HL-60/S4 (cell line): ENCODE results near the gene GREB1L.

Source experiments
- in situ Hi-C: fragments of 300-500 bp; cut with MboI; formaldehyde crosslinking; loops from 2 replicates; pipeline ENCODE4 v1.14.3; 2022; ENCODE audit warnings: low sequenced_read_pairs

The GREB1L gene

DNA sequence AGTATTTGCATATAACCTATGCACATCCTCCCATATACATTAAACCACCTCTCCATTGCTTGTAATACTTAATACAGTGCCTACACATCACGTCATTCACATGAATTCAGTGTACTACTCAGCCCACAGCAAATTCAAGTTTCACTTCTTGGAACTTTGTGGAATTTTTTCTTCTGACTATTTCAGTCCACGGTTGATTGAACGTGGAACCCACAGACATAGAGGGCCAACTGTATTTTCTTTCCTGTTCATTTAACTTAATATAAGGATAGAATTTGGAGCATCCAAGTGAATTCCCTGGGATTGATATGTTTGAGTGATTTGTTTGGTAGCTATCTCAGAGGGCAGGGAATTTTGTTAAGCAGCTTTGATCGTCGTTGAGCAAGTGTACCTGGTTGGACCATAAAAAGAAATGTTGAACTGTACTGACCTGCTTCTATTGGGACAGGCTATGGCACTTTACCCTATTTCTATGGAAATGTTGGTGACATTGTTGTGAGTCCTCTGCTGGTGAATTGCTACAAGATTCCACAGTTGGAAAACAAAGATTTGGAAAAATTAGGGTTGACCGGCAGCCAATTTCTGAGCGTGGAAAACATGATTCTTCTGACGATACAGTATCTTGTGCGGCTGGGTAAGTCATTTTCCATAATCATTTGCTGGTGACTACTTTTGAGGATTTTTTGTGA lies 201.9 kb downstream of the GREB1L start:
- in situ Hi-C loops: loop anchor here (10.0 kb wide), 1 partner anchor 249 kb away; no protein-coding TSS in a partner anchor

DNA sequence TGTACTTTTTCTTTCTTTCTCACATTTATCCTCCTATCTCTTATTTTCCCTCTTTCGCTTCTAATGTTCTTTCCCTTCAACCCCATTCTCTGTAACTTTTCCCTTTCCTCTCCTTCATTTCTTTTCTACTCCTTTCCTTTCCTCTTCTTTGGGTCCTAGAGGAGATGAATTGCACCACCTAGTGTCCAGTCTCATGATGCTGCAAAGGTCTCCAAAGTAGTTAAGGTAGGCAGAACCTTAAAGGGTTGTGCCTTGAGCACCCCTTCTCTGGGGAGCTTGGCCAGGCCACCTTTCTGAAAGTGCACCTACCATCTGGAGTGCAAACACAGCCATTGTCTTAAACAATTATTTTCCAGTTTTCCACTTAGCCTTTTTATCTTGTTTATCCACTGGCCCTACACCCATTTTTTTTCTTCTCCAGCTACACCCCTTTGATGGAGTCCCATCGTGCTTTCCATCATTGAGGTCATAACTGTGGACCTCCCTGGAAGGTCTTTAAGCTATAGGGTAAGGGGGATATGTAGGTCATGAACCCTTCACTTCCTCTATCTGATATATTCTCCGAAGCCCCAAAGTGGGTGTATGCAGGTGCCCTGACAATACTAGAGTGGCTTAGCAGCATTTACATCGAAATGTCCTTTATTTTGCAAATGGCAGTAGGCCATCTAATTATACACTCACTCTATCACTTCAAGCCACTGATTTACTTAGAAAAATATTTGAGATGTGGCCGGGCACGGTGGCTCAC lies 202.6 kb downstream of the GREB1L start:
- in situ Hi-C loops: loop anchor here (10.0 kb wide), 1 partner anchor 250 kb away; no protein-coding TSS in a partner anchor

DNA sequence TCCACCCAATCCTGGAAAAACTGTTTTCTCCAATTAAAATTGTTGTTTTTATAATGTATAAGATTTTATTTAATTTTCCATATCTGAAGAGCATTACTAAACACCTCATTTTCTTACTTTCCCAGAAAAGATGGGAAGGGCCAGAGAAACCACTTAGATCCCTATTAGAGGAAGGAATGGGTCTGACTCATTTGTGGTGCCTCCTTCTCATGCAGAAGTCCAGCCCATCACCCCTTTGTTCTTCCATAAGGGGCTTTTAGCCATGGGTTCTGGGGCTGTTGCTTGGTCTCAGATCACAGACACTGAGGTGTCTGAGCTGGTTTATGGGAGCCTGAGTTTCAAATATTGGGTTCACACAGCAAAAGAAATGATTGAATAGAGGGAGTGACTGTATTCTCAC lies 206.3 kb downstream of the GREB1L start:
- in situ Hi-C loops: loop anchor here (10.0 kb wide), 1 partner anchor 253 kb away; no protein-coding TSS in a partner anchor

DNA sequence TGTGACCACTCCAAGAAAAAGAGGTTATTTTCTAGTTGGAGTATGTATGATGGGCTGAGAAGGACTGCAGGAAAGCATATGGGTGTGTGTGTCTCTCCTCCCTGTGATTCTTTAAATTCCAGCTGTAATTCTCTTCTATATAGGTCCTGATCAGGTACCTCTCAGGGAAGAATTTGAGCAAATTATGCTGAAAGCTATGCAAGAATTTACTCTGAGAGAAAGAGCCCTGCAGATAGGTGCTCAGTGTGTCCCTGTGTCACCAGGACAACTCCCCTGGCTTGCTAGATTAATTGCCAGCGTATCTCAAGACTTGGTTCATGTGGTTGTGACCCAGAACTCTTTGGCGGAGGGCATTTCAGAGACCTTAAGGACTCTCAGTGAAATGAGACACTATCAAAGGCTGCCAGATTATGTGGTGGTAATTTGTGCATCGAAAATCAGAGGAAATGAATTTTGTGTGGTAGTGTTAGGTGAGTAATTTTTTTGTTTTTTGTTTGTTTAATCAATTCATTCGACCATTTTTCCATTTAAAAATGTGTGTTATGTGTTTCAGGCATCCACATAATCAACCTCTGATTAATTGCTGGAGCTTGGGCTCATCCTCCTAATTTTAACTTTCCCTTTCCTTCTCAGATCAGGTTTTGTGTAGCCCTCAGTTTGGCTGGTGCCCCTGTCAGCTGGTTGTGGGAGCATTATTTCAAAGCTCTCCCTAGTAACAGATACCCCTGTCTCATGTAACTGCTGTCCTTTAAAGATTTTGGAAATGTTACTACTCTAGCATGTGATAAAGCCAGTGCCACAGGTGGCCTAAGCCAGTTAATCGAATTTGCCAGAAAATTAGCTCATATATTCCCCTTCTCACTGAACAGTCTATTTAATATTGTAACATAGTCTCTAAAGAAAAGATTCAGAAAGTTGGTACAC lies 207.6 kb downstream of the GREB1L start:
- in situ Hi-C loops: loop anchor here (10.0 kb wide), 1 partner anchor 255 kb away; no protein-coding TSS in a partner anchor

DNA sequence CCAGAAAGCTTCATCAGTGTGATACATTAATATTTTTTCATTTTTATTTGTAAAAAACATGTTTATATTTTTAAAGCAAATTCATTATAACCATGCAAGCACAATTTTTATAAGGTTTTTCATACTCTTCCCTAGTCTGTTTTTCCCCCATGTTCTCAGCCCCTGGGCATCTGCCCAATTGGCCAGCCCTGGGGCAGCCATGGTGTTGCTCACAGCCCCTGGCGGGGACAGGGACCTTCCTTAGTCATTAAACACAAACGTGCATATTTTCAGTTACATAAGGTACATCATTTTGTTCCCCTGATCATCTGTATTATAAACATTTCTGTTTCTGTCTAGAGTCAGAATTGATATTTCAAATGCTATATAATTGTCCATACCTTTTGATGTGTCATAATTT lies 208.5 kb downstream of the GREB1L start:
- in situ Hi-C loops: no loop called here

DNA sequence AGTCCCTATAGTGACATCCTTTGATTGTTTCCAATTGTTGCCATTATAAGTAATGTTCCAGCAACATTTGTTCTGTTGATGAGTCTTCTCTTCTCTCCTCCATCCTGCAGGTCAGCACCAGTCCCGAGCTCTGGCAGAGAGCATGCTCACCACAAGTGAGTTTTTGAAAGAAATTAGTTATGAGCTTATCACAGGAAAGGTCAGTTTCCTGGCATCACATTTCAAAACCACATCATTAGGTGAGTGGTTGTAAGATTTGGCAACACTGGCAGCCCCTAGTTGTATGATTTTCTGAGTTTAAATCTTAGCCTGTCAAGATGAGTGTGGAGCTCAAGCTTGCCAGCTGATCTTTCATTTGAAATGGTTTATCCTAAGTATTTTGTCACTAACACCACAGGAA lies 208.9 kb downstream of the GREB1L start:
- in situ Hi-C loops: no loop called here

DNA sequence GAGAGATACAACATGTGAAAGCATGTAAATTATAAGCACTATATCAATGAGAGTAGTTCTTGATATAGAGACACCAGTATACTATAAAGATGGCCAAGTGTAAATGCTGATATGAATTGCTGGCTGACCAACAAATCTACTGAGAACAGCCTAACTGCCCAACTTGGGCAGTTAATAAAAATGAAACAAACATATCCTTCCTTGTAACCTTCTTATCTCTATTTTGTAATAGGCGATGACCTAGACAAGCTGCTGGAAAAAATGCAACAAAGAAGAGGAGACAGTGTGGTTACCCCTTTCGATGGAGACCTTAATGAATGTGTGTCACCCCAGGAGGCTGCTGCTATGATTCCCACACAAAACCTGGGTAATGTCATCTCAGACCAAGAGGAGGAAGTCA lies 209.8 kb downstream of the GREB1L start:
- in situ Hi-C loops: no loop called here

DNA sequence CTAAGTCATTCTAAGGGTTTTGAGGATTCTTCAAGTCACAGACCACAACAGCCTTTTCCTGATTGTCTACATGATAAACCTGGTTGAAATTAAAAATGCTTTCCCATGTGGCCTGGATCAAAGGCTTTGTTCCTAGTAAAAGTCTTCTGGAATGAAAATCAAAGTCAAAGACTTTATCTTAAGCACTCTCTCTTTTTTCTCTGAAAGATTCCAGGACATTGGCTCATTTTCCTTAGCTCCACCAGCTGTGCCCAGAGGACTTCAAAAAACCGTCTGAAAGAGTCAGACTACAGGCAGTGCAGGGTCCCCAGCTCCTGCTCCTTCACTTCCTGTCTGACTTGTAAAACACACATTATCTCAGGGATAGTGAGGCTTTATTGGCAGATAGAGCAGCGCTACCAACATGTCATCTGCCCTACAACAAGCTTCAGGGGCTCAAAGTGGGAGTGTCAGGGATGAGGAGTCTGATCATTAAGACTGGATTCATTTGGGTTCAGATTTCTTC lies 210.3 kb downstream of the GREB1L start:
- in situ Hi-C loops: no loop called here

DNA sequence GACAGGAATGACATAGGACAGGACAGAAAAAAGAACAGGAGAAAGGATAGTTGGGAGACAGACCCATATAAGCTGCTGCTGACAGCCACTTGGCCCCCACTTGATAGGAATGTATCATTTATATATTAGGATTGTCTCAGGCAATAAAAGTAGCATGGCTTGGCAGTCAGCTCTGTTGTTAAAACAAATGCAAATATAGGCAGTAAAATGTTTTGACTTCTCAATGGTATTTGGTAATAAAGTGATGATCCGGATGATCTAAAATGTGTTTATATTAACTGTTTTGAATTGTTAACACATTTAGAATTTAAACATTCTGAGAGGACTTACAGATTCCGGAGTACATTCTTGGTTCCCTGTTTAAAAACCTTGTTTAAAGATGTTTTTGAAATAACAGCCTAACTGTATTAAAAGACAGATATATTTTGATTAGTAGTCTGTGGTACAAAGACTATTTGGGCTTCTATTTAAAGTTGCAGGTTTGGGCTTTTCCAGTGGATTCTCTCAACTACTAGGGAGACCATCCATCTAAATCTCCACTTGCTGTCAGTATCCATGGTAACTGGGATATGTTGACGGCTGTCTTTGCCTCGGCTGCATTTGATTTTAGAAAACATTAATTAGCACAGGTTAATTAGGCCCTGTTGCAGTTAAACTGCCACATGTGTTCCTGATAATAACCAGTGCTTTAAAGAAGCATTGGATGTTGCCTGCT lies 210.9 kb downstream of the GREB1L start:
- in situ Hi-C loops: no loop called here

DNA sequence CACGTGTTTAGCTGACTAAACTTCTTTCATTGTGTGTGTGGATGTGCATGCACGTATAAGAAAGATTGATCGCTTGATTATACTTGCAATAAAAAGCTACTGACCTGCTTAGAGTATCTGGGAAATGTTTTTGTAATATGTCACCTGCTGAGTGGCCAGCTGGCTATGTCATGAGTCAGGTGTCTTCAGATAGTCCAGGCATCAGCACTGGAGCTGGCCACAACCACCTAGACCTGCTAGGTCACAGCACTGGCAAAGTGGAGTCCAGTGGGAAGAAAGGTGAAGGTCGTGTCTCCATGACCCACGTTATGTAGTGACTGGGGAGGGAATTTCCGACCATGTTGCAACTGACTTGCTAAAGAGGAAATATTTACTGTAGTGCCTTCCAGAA lies 211.5 kb downstream of the GREB1L start:
- in situ Hi-C loops: no loop called here

DNA sequence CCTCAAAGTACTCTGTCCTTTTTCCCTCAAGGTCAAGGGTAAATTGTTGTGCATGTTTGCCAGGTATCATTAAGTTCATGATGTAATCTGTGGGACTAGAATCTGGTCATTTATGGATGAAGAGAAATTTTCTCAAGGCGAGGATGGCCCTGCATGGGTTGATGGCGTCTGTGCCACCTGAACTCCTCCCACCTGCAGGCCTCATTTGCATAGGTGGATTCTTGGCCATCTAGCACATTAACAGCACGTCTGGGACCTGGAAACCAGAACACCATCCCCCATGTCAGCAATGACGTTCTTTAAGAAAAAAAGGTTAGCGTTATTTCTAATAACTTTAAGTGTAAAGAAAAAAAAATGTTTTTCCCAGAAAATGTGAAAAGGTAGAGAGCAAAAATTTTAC lies 212.7 kb downstream of the GREB1L start:
- in situ Hi-C loops: no loop called here

DNA sequence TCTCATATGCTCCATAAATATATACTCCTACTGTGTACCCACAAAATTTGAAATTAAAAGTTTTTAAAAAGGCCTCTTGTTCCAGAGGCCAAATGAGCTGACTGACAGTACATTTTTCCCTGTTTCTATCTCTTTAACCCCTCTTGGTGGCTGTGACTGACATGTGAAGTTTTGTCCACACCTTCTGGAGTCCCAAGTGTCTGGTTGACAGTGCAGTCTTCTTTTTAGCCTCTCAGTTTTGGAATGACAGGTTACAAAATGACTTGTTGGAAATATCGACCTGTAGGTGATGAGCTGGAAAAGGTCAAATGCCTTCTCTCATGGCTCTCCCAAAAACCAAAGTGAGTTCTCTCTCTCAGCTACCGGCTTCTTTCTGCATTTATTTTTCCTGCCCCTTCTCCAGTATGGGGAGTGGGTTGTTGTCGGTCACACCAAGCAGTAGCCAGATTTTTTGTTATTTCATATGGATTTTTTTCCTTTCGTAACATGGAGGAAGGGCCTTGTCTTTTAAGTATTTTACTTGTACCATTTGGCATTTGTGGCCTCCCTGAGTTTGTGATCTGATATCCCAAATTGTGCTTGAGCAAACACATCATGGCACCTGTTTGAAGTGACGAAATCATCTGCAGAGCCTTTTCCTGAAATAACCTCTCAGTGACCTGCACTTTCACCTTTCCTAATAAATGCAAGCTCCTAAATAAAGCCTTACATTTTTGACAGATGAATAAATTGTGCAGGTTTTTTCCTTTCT lies 214.6 kb downstream of the GREB1L start:
- in situ Hi-C loops: no loop called here

DNA sequence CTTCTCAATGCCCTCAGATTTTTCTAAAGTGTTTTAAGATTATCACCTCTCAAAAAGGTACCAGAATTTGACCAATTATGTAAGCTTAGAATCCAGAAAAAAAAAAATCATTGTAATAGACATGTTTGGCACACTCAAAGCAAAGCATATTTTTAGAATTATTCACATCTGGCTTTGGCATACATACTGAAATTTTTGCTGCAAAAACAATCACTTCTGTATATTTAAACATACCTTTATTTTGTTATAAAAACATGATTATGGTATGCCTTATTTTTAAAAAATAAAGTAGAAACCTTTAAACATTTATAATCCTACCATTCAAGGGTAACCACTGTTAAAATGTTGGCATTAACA lies 215.1 kb downstream of the GREB1L start:
- in situ Hi-C loops: no loop called here

DNA sequence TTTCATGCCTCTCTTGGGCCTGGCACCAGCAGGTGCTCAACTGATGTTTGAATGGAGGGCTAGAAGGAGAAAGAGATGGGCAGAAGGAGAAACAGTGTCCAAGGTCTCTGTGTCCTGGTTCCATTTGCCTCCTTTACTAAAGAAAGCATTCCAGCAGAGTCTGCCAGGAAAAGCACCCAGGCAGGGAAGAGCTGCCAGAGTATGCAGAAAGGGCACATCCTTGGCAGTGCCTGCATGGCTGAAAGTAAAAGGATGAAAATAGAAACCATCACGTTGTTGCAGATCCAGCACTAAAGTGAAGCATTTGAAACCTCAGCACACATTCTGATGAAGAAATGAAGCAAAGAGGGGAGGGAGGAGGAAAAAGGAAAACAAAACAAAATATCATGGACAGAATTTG lies 216.3 kb downstream of the GREB1L start:
- in situ Hi-C loops: no loop called here

DNA sequence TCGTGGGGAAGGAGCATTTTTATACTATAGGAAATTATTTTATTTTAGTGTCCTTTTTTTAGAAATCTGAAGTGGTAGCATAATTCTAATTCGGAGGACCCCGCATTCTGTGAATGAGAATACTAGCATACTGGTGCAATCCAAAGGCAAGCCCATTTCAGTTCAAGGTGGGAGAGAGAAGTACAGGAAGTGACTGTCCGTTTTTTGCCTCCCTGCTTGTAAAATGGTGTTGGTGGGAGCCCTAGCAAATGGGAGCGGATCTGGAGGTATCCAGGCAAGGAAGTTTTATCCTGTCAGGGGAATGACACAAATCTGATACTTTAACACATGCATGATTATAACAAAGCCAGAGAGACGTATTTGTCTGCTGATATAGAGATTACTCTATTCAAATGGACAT lies 216.8 kb downstream of the GREB1L start:
- in situ Hi-C loops: no loop called here

DNA sequence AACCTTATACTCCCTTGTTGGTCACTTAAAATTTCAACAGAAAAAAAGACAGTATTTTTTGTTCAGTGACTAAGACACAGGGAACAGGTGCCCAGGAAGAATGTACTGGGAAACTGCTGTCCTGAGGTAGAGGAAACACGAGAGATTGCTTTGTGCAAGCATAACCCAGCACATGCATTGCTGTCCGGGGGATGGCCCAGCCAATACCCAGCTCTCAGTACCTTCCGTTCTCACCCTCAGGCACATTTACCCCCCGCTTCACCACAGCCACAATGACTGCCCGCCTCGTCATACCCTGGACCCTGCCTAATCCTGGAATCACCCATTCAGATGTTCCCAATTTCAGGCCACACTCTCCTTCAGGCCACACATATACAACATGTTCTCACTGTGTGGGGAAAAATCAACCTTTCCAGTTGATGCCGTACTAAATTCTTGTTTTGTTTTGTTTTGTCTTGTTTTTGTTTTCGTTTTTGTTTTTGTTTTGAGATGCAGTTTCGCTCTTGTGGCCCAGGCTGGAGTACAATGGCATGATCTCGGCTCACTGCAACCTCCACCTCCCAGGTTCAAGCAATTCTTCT lies 217.8 kb downstream of the GREB1L start:
- in situ Hi-C loops: no loop called here

DNA sequence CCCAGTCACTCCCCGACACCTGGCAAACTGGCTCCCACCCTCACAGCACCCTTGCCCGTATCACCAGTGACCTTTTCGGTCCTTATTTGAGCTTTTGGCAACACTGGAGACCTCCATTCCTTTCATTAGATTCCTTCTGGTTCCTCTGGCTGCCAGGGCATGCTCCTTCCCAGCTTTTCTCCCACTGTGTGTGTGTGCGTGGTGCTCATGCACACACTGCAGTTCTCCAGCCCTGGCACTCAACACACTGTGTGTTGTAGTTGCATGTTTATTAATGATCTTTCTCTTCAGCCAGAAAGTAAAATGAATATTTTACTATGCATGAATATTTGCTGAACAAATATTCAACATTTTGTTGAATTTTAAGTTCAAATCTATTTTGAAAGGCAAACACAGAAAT lies 219.4 kb downstream of the GREB1L start:
- in situ Hi-C loops: no loop called here

DNA sequence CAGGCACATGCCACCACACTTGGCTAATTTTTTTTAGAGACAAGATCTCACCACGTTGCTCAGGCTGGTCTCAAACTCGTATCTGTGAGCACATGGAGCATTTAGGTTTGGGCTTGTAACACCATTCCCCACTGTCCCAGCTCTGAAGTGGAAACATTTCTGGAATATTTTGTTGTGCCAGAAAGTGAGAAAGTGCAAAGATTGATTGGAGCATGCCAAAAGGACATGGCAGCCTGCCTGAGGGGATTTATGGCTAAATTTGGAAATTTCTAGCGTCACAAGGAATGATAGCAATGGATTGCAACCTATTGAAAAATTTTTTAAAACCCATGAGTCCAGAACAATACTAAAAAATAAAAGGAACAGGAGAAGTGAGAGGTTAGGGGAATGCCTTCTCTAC lies 221.7 kb downstream of the GREB1L start:
- in situ Hi-C loops: no loop called here

DNA sequence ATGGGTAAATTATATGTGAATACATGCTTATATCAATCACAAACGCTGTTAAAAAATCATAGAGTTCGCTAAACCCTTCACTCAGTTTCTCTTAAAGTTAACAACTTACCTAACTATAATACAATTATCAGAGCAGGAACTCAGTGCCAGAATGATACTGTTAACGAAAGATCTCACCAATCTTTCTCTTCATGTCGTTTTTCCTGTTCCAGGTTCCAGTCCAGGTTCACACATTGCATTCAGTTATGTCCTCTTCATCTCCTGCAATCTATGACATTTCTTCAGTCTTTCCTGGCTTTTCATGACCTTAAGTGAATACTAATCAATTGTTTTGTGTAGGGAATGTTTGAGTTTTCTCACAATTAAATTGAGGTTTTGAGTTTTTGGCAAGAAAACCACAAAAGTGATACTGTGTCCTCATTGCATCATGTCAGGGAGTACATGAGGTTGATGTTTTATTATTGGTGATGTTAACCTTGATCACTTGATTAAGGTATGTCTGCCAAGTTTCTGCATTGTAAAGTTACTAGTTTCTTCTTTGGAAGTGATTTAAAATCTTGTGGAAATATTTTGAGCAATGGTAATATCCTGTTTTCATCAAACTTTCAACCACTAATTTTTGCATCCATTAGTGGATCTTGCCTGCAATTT lies 226.6 kb downstream of the GREB1L start:
- in situ Hi-C loops: no loop called here
